SU-DHL-6 (cell line): ENCODE measurements around the gene JAK1.

ENCODE experiments used
- H2AFZ ChIP-seq: fragments of 200-600 bp; sonication (generic); 2 replicates; pipeline ENCODE4 v1.6.1; 2014; ENCODE audit warnings: low read depth, mild to moderate bottlenecking, moderate library complexity, mixed read lengths, antibody characterized with exemption, low read length; ENCODE audit not compliant: severe bottlenecking
- H3F3A ChIP-seq: fragments of 200-600 bp; shearing (Covaris generic); 2 replicates; pipeline ENCODE4 v1.6.0; 2016; ENCODE audit warnings: antibody characterized with exemption, mild to moderate bottlenecking; ENCODE audit not compliant: insufficient read depth
- H3K27ac ChIP-seq: fragments of 200-600 bp; sonication (generic); 2 replicates; pipeline ENCODE4 v1.5.1; 2016; ENCODE audit warnings: low read depth, mild to moderate bottlenecking, low read length, moderate library complexity, mixed read lengths
- H3K27me3 ChIP-seq: fragments of 200-600 bp; sonication (generic), shearing (Covaris generic); 2 replicates; pipeline ENCODE4 v1.6.0; 2014; ENCODE audit warnings: mild to moderate bottlenecking, low read length
- H3K36me3 ChIP-seq: fragments of 200-600 bp; sonication (generic); 2 replicates; pipeline ENCODE4 v1.6.1; 2014; ENCODE audit warnings: mild to moderate bottlenecking, low read length, mixed read lengths
- H3K4me2 ChIP-seq: fragments of 300-600, 200-600 bp; shearing (Covaris generic), sonication (generic); 2 replicates; pipeline ENCODE4 v1.6.0; 2014; ENCODE audit warnings: low read length, low read depth, mild to moderate bottlenecking; ENCODE audit not compliant: poor library complexity, severe bottlenecking
- H3K4me3 ChIP-seq: fragments of 200-600 bp; sonication (generic); 2 replicates; pipeline ENCODE4 v1.5.1; 2014; ENCODE audit warnings: antibody characterized with exemption, low read length, mild to moderate bottlenecking, mixed read lengths; ENCODE audit not compliant: insufficient read depth, poor library complexity, severe bottlenecking
- H3K79me2 ChIP-seq: fragments of 200-600 bp; sonication (generic); 2 replicates; pipeline ENCODE4 v1.6.1; 2014; ENCODE audit warnings: mild to moderate bottlenecking, low read length, moderate library complexity; ENCODE audit not compliant: insufficient read depth
- H3K9ac ChIP-seq: fragments of 200-600 bp; sonication (generic); 2 replicates; pipeline ENCODE4 v1.7.0; 2014; ENCODE audit warnings: mild to moderate bottlenecking, low read length
- H3K9me2 ChIP-seq: fragments of 200-600 bp; sonication (generic); replicated peaks from 2 replicates; pipeline ENCODE4 v1.6.1; 2014; ENCODE audit warnings: low read length; ENCODE audit not compliant: insufficient read depth
- H3K9me3 ChIP-seq: fragments of 200-600 bp; sonication (generic); 2 replicates; pipeline ENCODE4 v1.6.1; 2014; ENCODE audit warnings: low read length, mixed read lengths; ENCODE audit not compliant: insufficient read depth
- H4K20me1 ChIP-seq: fragments of 200-600 bp; sonication (generic); 2 replicates; pipeline ENCODE4 v1.6.1; 2014; ENCODE audit warnings: low read depth, mild to moderate bottlenecking, antibody characterized with exemption, low read length, moderate library complexity, mixed read lengths
- EZH2phosphoT487 ChIP-seq: fragments of 200-600 bp; sonication (generic), shearing (Covaris generic); conservative IDR thresholded peaks from 2 replicates; pipeline ENCODE4 v1.6.1; 2018; ENCODE audit warnings: mild to moderate bottlenecking, antibody characterized with exemption, low read length, moderate library complexity, mixed read lengths
- TF ChIP-seq, protein P1 (sequence below): fragments of 200-600 bp; sonication (generic); IDR thresholded peaks from one replicate; pipeline ENCODE4 v1.5.1; 2017; ENCODE audit warnings: antibody characterized with exemption, mild to moderate bottlenecking, low read length, moderate library complexity; ENCODE audit not compliant: insufficient read depth, poor library complexity, severe bottlenecking

JAK1 gene

DNA sequence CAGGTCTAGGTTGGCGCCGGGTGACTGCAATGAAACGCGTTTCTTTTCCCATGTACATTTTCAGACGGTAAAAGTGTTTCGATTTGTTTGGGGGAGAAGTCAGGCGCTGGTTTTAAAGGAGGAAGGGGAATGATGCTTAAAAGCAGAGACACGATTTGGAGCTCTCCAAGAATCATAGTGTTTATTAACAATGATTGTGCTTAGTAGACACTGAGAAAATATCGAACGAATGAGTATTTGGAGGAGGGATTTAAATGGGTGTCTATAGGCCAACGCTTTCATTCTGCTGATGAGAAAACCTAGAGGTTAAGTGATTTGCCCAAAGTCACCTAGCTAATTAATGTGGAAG lies 36.9 kb upstream of the JAK1 start:
- Histone ChIP-seq H3K36me3 (no peaks in the 10 kb centered on the region), H3K27ac (no peak overlapping the region), H3K4me2 (no peak overlapping the region), H3K27me3 (no peaks in the 10 kb centered on the region), H3K79me2 (no peaks in the 10 kb centered on the region), H4K20me1 (no peaks in the 10 kb centered on the region), H3K9me2 (no peaks in the 10 kb centered on the region), H2AFZ (no peak overlapping the region), H3K9ac (no peak overlapping the region), H3K4me3 (no peak overlapping the region), H3K9me3 (no peaks in the 10 kb centered on the region), H3F3A (no peaks in the 10 kb centered on the region)
- TF ChIP-seq, protein P1, sequence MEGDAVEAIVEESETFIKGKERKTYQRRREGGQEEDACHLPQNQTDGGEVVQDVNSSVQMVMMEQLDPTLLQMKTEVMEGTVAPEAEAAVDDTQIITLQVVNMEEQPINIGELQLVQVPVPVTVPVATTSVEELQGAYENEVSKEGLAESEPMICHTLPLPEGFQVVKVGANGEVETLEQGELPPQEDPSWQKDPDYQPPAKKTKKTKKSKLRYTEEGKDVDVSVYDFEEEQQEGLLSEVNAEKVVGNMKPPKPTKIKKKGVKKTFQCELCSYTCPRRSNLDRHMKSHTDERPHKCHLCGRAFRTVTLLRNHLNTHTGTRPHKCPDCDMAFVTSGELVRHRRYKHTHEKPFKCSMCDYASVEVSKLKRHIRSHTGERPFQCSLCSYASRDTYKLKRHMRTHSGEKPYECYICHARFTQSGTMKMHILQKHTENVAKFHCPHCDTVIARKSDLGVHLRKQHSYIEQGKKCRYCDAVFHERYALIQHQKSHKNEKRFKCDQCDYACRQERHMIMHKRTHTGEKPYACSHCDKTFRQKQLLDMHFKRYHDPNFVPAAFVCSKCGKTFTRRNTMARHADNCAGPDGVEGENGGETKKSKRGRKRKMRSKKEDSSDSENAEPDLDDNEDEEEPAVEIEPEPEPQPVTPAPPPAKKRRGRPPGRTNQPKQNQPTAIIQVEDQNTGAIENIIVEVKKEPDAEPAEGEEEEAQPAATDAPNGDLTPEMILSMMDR: no peak
- TF ChIP-seq EZH2phosphoT487: no peak

DNA sequence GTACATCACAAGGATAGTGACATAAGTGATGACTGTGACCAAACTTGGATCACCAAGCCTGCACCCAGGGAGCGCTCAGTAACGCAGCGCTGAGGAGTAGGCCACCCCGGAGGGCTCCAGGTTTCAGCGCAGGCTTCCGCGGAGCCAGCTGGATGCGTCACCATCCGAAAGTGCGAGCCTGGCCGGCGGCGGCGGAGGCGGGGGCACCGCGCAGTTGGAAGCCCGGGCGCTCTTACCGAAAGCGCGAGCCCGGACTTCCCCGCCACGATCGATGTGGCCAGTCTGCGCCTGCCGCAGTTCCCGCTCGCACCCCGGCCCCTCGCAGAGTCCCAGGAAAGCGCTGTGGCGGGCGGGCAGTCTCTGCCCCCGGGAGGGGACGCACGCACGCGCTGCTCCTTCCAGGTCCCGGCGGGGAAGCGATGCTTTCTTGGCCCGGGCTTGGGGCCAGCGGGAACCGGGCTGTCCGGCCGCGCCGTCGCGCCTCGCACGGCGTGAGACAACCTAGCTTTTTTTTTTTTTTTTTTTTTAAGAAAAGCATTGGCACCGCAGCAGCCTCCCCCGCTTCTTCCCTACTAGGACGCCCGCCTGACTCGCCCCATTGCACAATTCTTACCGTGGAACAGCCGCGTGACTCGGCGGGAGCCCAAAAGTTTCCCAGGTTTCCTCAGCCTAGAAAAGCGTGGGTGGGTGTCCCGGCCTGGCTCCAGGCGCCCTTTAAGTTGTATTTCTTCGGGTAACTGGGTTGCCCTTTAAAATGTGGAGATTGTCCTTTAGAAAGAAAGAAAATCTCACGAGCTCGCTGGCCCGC lies 36.4 kb upstream of the JAK1 start:
- H4K20me1 ChIP-seq: no peaks in the 10 kb centered on the region
- H3K9me3 ChIP-seq: no peaks in the 10 kb centered on the region
- no peak overlapping the region for H3K4me2 ChIP-seq
- H3K27me3 ChIP-seq: no peaks in the 10 kb centered on the region
- no peaks in the 10 kb centered on the region for H3F3A ChIP-seq
- H3K79me2 ChIP-seq: no peaks in the 10 kb centered on the region
- H2AFZ ChIP-seq: no peak overlapping the region
- no peak overlapping the region for H3K4me3 ChIP-seq
- H3K9ac ChIP-seq: no peak overlapping the region
- TF ChIP-seq, protein P1: no peak
- no peak for TF ChIP-seq EZH2phosphoT487
- H3K9me2 ChIP-seq: no peaks in the 10 kb centered on the region
- no peak overlapping the region for H3K27ac ChIP-seq
- no peaks in the 10 kb centered on the region for H3K36me3 ChIP-seq

DNA sequence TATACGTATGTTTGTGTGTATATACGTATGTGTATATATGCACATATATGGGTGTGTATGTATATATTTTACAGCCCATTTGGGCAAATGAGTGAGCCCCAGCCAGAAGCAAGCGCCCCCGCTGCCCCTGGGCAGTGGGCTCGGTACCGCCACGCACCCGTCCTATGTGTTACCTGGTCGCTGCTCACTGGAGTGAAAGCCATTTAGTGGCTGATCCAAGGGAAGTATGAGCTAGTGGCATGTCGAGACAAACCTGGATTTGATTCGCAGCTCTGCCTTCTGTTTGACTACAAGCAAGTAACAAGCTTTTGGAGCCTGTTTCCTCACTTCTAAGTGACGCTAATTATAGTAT lies 35.8 kb upstream of the JAK1 start:
- no peaks in the 10 kb centered on the region for H3K27me3 ChIP-seq
- H3F3A ChIP-seq: no peaks in the 10 kb centered on the region
- no peaks in the 10 kb centered on the region for H3K79me2 ChIP-seq
- H2AFZ ChIP-seq: no peak overlapping the region
- H3K27ac ChIP-seq: no peak overlapping the region
- H3K4me2 ChIP-seq: no peak overlapping the region
- H3K9ac ChIP-seq: no peak overlapping the region
- no peaks in the 10 kb centered on the region for H4K20me1 ChIP-seq
- no peak for TF ChIP-seq EZH2phosphoT487
- TF ChIP-seq, protein P1: no peak
- H3K9me3 ChIP-seq: no peaks in the 10 kb centered on the region
- no peak overlapping the region for H3K4me3 ChIP-seq
- H3K36me3 ChIP-seq: no peaks in the 10 kb centered on the region
- no peaks in the 10 kb centered on the region for H3K9me2 ChIP-seq
